Stomach (tissue), 9 donors: ENCODE data around the gene FSTL3. TPM values are rescaled to one million over a fixed set of nuclear protein-coding genes. Genes with fewer than 3 reads are reported as not detected.

Source experiments
- DNase-seq, 2 donors: peaks; one replicate each; pipeline versions ENCODE4 v3.0.0 to v3.0.0-alpha.2; 2013 to 2019
- H3K27ac ChIP-seq, 5 donors: fragments of 200-600 bp in 4 of 5; sonication (generic) in 4 of 5; one replicate each; pipeline ENCODE4 v1.5.1; 2013 to 2019; ENCODE audit warnings: mild to moderate bottlenecking in 1 of 5, moderate library complexity in 1 of 5
- H3K27me3 ChIP-seq, 3 donors: fragments of 200-600 bp; sonication (generic); one replicate each; pipeline ENCODE4 v1.5.1; 2017 to 2019; ENCODE audit warnings: mixed run types in 1 of 3
- H3K36me3 ChIP-seq, 4 donors: fragments of 200-600 bp; sonication (generic); 1 replicate in 3 of 4; 2 replicates in 1 of 4; pipeline ENCODE4 v1.5.1; 2016 to 2019
- H3K4me1 ChIP-seq, 4 donors: fragments of 200-600 bp; sonication (generic); one replicate each; pipeline ENCODE4 v1.5.1; 2016 to 2019
- H3K4me3 ChIP-seq, 4 donors: fragments of 200-600 bp; sonication (generic) in 3 of 4; one replicate each; pipeline ENCODE4 v1.5.1; 2016 to 2019; ENCODE audit warnings: mild to moderate bottlenecking in 1 of 4
- H3K9me3 ChIP-seq, 4 donors: fragments of 200-600 bp; sonication (generic); one replicate each; pipeline ENCODE4 v1.5.1; 2016 to 2019
- CTCF ChIP-seq, 7 experiments: fragments of 450-650 bp in 4 of 7; fragments of 200-600 bp in 3 of 7; sonication (generic) in 3 of 7; IDR thresholded peaks; one replicate each; pipeline ENCODE4 v1.5.1; 2016 to 2019; ENCODE audit warnings: antibody characterized with exemption in 7 of 7, control low read depth in 2 of 7, mild to moderate bottlenecking in 1 of 7
- EP300 ChIP-seq: sonication (generic); formaldehyde crosslinking; IDR thresholded peaks from one replicate; pipeline ENCODE4 v1.6.1; 2017; ENCODE audit warnings: antibody characterized with exemption
- POLR2A ChIP-seq, 4 donors: fragments of 450-650 bp; IDR thresholded peaks; one replicate each; pipeline ENCODE4 v1.6.1; 2016; ENCODE audit warnings: antibody characterized with exemption in 4 of 4, control low read depth in 2 of 4, mild to moderate bottlenecking in 1 of 4, moderate library complexity in 1 of 4
- POLR2AphosphoS5 ChIP-seq, 3 donors: sonication (generic); formaldehyde crosslinking; IDR thresholded peaks; one replicate each; pipeline ENCODE4 v1.6.1; 2016; ENCODE audit warnings: antibody characterized with exemption in 3 of 3
- WGBS, 5 donors: extraction: QIAGEN DNeasy Blood & Tissue Kit in 3 of 5; methylation state at CpG; one replicate each; pipeline versions ENCODE4 v1.1.5 to v1.1.7; 2013 to 2018; 5-methylcytosine and 5-hydroxymethylcytosine counted together
- intact Hi-C: fragments of 100-400 bp; cut with DNase I; formaldehyde crosslinking; loops from one replicate; pipeline ENCODE4 v1.15.1; 2023; ENCODE audit warnings: low total_unique reads
- polyA plus RNA-seq, 3 donors: library from polyadenylated mRNA; stranded (reverse); fragments of 200-250 nt; gene quantifications; one replicate each; pipeline ENCODE4 v1.2.3, GENCODE V29; 2013
- total RNA-seq, 5 donors: library from RNA; depleted of rRNA; stranded (reverse); fragments of >200 nt; gene quantifications; one replicate each; pipeline versions ENCODE4 v1.1.0 to v1.2.3, GENCODE V29; 2014 to 2016
- donor health status: healthy with polysubstance abuse.
- donor health status: Bipolar disorder and iron deficiency.
- donor health status: healthy.

FSTL3 gene
- total and polyA plus RNA-seq, 8 donors = 12.3 to 136 (median 28.3) TPM

GRCh38 chr19:658059-658839 lies 17.9 kb upstream of the FSTL3 start:
- peak overlapping the region in 1 of 4 donors; percentile 13 for H3K4me3 ChIP-seq
- peaks cover 10 to 52% (median 45%) of the 10 kb centered on the region in 4 donors for H3K36me3 ChIP-seq
- peak in 1 of 2 donors; percentile 62 for DNase-seq
- no peaks in the 10 kb centered on the region for H3K9me3 ChIP-seq
- H3K27ac ChIP-seq = peak overlapping the region in 2 of 5 donors; percentile 94 to 95
- 71 to 78% (median 71%) methylated on average over 22 to 33 of the region's 33 CpGs for WGBS, 5 donors
- intact Hi-C loops = no loop called here
- TF ChIP-seq EP300 (no peak), POLR2AphosphoS5 (IDR thresholded peaks at IDR 0.05) (no peak), CTCF (IDR thresholded peaks at IDR 0.05) (no peak), POLR2A (IDR thresholded peaks at IDR 0.05) (no peak)
- no peaks in the 10 kb centered on the region for H3K27me3 ChIP-seq
- H3K4me1 ChIP-seq = peaks cover 47 to 81% (median 64%) of the 10 kb centered on the region in 4 donors

- peak overlapping the region in 1 of 4 donors; percentile 13 for H3K4me3 ChIP-seq
- WGBS, 5 donors = 62 to 71% (median 65%) methylated on average over 30 to 50 of the region's 50 CpGs
- TF ChIP-seq EP300 (no peak), CTCF (IDR thresholded peaks at IDR 0.05) (no peak), POLR2A (IDR thresholded peaks at IDR 0.05) (no peak), POLR2AphosphoS5 (IDR thresholded peaks at IDR 0.05) (no peak)
- DNase-seq = peak; percentile 39 to 79
- intact Hi-C loops = no loop called here
- peaks cover 55 to 82% (median 72%) of the 10 kb centered on the region in 4 donors for H3K4me1 ChIP-seq
- peak overlapping the region in 3 of 5 donors; percentile 94 to 96 (median 95) for H3K27ac ChIP-seq
- no peaks in the 10 kb centered on the region for H3K9me3 ChIP-seq
- peaks cover under 1 to 43% (median 35%) of the 10 kb centered on the region in 4 donors for H3K36me3 ChIP-seq
- H3K27me3 ChIP-seq = no peaks in the 10 kb centered on the region
These were observed 17.0 kb upstream of the FSTL3 start for GRCh38 chr19:658916-659839.

- peak overlapping the region; percentile 93 to 96 (median 94) for H3K27ac ChIP-seq
- intact Hi-C loops = no loop called here
- TF ChIP-seq POLR2A (IDR thresholded peaks at IDR 0.05) = no peak
- TF ChIP-seq EP300 = no peak
- TF ChIP-seq CTCF (IDR thresholded peaks at IDR 0.05) = no peak
- TF ChIP-seq POLR2AphosphoS5 (IDR thresholded peaks at IDR 0.05) = no peak
- no peaks in the 10 kb centered on the region for H3K27me3 ChIP-seq
- peak; percentile 52 to 57 for DNase-seq
- peak overlapping the region; percentile 90 to 100 (median 97) for H3K4me3 ChIP-seq
- H3K9me3 ChIP-seq = no peaks in the 10 kb centered on the region
- peaks cover 0 to 27% (median 22%) of the 10 kb centered on the region in 4 donors for H3K36me3 ChIP-seq
- 13 to 26% (median 15%) methylated on average over 3 to 20 of the region's 20 CpGs for WGBS, 5 donors
- peaks cover 61 to 86% (median 78%) of the 10 kb centered on the region in 4 donors for H3K4me1 ChIP-seq
These were observed 15.3 kb upstream of the FSTL3 start for GRCh38 chr19:660793-661426.
